NCI-H748 (cell line): ENCODE results near the gene LAX1.
"Not testable (repeated sequence)": the region's sequence is repeated elsewhere in the genome, so short reads cannot be mapped to it uniquely, and the experiment has no call there.

Experiments used
- DNase-seq: peaks from one replicate; lab custom pipeline; 2025; ENCODE audit not compliant: unreplicated experiment; lab: John Stamatoyannopoulos, UW

LAX1 gene, protein sequence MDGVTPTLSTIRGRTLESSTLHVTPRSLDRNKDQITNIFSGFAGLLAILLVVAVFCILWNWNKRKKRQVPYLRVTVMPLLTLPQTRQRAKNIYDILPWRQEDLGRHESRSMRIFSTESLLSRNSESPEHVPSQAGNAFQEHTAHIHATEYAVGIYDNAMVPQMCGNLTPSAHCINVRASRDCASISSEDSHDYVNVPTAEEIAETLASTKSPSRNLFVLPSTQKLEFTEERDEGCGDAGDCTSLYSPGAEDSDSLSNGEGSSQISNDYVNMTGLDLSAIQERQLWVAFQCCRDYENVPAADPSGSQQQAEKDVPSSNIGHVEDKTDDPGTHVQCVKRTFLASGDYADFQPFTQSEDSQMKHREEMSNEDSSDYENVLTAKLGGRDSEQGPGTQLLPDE

DNA sequence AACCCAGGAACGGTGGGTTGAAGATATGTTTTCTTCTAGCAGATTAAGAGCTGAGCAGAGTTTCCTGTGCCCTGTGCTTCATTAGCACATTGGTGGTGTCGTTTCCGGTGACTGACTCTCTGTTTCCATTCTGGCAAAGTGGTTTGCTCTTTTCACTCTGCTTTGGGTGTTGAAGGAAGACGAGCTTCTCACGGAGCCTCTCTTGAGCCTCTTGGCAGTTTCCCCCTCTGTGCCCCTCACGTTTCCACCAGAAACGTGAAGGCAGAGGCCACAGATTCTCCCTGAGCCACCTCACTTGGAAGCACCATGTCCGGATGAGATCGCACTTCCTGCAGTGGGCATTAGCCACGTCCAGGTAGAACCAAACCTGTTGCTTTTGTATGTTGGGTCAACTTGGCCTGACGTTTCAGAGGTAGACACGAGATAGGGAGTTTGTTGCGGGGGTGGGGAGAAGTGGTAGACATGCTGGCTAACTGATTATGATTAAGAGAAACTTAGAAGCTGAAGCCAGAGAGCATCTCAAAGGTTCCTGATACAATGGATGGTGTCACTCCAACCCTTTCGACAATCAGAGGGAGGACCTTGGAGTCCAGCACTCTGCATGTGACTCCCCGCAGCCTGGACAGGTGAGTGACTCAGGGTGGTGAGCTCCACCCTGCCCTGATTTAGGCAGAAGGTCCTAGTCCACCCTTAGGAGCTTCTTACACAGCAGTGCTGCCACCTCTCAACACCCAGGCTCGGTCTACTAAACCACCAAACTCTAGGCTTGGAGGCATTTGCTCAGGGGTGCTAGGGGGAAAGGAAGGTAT lies at the start of gene LAX1:
Gene LAX1, plus strand, starts transcription at position 155 of the 809 bp plus-strand sequence. Its CDS starts 383 bp downstream, at position 538.
- DNase-seq = no peak

GRCh38 chr1:203717120-203717519 lies 47.9 kb upstream of the LAX1 start:
- no peak for DNase-seq

DNA sequence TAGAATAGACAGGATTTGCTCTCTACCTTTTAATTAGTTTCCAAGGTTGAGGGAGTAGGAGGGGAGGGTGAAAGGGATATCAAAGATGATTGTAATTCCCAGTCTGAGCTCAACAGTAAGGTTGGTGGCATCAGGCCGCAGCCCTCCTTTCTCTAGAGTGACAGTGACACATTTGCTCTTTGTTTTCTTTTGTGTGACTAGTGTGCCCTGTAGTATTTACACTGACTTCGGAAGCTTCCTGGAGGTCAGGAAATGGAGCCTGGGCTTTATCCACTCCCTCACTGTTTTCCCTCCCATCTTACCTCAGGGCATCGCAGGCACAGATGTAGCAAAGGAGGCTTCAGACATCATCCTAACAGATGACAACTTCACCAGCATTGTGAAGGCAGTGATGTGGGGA lies 44.7 kb upstream of the LAX1 start:
- DNase-seq = no peak

- DNase-seq = no peak
Measured at GRCh38 chr1:203722909-203723308, 42.1 kb upstream of the LAX1 start.

GRCh38 chr1:203726417-203726867 lies 38.5 kb upstream of the LAX1 start:
- no peak for DNase-seq

DNA sequence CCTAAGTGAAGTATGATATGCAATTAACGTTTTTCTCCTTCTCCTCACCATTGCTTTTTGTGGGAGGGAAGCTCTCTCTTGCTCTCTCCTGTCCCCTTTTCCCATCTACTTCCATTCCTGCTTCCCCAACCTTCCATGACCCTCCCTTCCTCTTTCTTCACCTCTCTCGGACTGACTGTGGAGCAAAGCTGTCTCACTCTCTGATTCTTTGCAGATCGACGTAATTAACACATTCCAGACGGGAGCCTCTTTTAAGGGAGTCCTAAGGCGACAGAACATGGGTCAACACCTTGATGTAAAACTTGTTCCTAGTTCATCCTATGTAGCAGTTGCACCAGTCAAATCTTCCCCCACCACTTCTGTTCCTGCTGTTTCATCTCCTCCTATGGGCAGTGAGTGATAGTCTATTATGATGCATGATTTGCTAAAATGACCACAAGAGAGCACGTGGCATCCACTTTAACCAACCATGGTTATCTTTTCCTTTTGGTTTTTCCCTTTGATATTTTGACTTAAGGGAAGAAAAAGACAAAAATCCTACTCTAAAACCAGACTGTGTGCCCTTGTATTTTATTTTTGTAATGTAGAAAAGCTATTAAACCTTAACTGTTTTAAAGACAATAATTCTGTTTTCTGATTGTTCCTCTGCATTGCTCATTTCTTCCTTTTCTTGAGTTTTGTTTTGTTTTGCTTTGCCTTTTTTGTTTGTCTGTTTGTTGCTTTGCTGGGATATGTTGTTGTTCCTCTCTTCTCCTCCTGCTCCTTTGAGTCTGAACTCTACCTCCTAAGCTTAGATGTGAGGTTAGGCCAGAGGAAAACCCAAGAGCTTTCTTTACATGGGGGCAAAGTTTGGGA lies 31.7 kb upstream of the LAX1 start:
- DNase-seq = no peak

DNA sequence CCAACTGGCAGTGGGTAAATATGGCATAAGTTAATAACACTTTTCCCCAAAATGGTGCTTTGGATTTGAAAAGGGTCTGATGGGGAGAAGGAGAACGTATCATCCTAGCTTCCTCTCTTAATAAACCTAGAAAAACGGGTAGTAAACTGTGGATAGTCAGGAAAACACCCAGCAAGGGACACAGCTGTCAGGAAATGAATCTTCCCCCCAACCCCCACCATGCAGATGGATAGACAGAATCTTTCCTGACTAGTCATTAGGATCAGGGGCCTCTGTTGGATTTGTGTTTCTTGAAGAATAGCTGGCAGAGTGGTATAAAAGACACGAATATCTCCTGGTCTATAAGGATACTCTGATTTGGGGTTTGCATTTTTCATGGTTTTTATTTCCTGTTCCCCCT lies 22.5 kb upstream of the LAX1 start:
- DNase-seq = no peak

DNA sequence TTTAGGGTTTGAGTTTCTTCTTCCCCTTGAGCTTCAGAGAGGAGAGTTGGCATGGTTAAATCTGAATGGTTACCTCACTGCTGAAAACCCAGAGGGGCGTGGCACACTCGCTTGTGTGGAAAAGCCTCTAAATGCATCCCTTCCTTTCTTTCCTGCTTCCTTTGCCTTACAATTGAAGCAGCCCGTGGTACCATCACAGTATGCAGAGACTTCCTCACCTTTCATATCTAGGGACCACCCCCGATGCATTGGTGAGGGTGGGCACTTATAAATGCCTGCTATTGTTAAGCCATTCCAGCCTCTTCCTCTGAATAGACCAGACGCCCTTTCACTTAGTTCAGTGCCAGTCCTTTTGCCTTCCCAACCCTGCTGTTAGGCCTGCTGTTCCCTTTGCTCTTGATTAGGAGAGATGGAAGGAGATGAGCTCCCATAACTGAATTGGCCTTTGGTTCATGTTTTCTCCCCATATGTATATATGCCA lies 21.9 kb upstream of the LAX1 start:
- no peak for DNase-seq

GRCh38 chr1:203744075-203744972 lies 20.7 kb upstream of the LAX1 start:
- no peak for DNase-seq

DNA sequence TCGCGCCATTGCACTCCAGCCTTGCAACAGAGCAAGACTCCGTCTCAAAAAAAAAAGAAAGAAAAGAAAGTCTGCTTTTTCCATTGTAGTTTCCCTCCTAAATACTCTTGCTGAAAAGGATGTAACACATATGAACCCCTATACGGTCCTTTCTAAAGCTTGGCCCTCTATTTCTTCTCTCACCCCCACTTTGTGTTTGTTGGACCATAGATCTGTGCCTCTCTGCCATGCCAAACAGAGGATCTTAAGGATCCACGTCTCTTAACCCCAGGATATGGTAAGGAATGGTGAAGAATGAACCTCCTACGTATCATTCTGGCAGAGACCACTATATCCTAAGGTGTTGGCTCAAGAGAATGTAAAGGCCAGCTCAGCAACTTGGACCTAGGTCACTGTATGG lies 18.7 kb upstream of the LAX1 start:
- DNase-seq = no peak

DNA sequence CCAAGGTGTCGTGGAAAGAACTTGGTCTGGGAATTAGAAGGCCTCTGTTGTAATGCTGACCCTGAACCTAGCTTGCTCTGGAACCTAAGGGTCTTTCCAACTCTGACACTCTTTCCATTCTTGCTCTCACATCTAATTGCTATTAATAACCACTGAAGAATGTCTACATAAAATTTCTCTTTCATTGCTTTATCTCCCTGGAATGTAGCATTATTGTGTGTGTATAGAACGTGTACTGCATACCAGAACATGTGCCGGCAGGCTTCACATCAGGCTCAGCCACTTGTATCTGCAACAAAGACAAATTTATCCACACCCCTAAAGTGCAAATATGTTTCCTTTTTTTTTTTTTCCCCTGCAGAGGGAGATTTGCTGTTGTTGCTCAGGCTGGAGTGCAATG lies 13.9 kb upstream of the LAX1 start:
- DNase-seq = no peak

DNA sequence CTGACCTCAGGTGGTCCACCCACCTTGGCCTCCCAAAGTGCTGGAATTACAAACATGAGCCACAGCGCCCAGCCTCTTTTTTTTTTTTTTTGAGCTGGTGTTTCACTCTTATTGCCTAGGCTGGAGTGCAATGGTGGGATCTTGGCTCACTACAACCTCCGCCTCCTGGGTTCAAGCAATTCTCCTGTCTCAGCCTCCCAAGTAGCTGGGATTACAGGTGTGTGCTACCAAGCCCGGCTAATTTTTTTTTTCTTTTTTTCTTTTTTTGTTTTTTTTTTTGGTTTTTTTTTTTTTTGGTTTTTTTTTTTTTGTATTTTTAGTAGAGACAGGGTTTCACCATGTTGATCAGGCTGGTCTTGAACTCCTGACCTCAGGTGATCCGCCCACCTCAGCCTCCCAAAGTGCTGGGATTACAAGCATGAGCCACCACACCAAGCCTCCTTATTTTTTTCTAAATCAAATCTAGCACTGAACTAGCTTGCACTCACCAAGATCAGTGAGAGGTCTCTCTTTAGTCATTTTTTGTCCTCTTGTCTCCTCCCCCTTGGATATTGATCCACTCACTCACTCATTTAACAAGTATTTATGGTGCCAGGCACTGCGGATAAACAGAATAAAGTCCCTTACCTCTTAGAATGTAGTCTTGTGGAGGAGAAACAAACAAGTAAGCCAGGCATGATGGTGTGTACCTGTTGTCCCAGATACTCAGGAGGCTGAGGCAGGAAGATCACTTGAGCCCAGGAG lies 13.2 kb upstream of the LAX1 start:
- not testable (repeated sequence) for DNase-seq

GRCh38 chr1:203754455-203754864 lies 10.5 kb upstream of the LAX1 start:
- DNase-seq = no peak

- no peak for DNase-seq
Measured at GRCh38 chr1:203756036-203756435, 8.9 kb upstream of the LAX1 start.

DNA sequence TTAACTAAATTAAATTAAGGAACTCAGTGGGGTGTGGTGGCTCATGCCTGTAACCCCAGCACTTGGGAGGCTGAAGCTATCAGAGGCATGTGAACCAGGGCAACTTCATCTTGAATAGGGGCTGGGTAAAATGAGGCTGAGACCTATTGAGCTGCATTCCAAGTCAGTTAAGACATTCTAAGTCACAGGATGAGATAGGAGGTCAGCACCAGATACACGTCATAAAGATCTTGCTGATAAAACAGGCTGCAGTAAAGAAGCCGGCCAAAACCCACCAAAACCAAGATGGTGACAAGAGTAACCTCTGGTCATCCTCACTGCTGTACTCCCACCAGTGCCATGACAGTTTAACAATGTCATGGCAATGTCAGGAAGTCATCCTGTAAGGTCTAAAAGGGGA lies 6.2 kb upstream of the LAX1 start:
- DNase-seq = not testable (repeated sequence)

GRCh38 chr1:203760506-203760905 lies 4.5 kb upstream of the LAX1 start:
- no peak for DNase-seq

DNA sequence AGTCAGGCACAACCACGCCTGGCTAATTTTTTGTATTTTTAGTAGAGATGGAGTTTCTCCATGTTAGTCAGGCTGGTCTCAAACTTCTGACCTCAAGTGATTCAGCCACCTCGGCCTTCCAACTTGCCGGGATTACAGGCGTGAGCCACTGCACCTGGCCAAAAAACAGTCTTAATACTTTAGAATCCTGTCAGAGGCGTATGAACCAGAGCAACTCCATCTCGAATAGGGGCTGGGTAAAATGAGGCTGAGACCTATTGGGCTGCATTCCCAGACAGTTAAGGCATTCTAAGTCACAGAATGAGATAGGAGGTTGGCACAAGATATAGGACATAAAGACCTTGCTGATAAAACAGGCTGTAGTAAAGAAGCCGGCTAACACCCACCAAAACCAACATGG lies 3.0 kb upstream of the LAX1 start:
- not testable (repeated sequence) for DNase-seq

GRCh38 chr1:203763505-203763904 lies 1.5 kb upstream of the LAX1 start:
- no peak for DNase-seq
